Activated naive CD4-positive, alpha-beta T cell treated with anti-CD3 and anti-CD28 coated beads, Interleukin-2, amount 10 ng/mL, durations not matched to agents 7 days and 5 days (primary cell): ENCODE data around the gene CEACAM1.
"Not testable (repeated sequence)": the region's sequence is repeated elsewhere in the genome, so short reads cannot be mapped to it uniquely, and the experiment has no call there.

Experiments
- CTCF ChIA-PET: fragments of 350-600 bp; sonication (Branson Sonifier 250); formaldehyde crosslinking; loops from one replicate; lab custom pipeline; 2021; ENCODE audit warnings: antibody characterized with exemption; lab: Charles Lee
- DNase-seq: peaks from one replicate; pipeline ENCODE4 v3.0.0-alpha.2; 2020
- H3K27ac Mint-ChIP-seq: one replicate; pipeline ENCODE4 v1.8.0; 2021; ENCODE audit warnings: mild to moderate bottlenecking, moderate library complexity, mixed read lengths
- H3K27me3 Mint-ChIP-seq: one replicate; pipeline ENCODE4 v1.8.0; 2021; ENCODE audit warnings: mild to moderate bottlenecking, mixed read lengths
- H3K36me3 Mint-ChIP-seq: one replicate; pipeline ENCODE4 v1.8.0; 2021; ENCODE audit warnings: mixed read lengths
- H3K4me1 Mint-ChIP-seq: one replicate; pipeline ENCODE4 v1.8.0; 2021; ENCODE audit warnings: mixed read lengths
- H3K4me3 Mint-ChIP-seq: one replicate; pipeline ENCODE4 v1.8.0; 2021; ENCODE audit warnings: mild to moderate bottlenecking, moderate library complexity, mixed read lengths
- H3K9me3 Mint-ChIP-seq: one replicate; pipeline ENCODE4 v1.8.0; 2021; ENCODE audit warnings: mixed read lengths

Gene CEACAM1

GRCh38 chr19:42471554-42472249 lies 56.6 kb downstream of the CEACAM1 start:
- no peak overlapping the region for H3K27ac Mint-ChIP-seq
- no peak overlapping the region for H3K4me3 Mint-ChIP-seq
- no peak for DNase-seq
- no peaks in the 10 kb centered on the region for H3K9me3 Mint-ChIP-seq
- peaks cover 20% of the 10 kb centered on the region for H3K4me1 Mint-ChIP-seq
- H3K36me3 Mint-ChIP-seq: no peaks in the 10 kb centered on the region
- CTCF ChIA-PET: interaction anchor here (1.4 kb wide), 1 partner anchor 20 kb away, joined by 4 read pairs; no protein-coding TSS in a partner anchor
- H3K27me3 Mint-ChIP-seq: peaks cover 25% of the 10 kb centered on the region

GRCh38 chr19:42469311-42470235 lies 58.7 kb downstream of the CEACAM1 start:
- H3K9me3 Mint-ChIP-seq: no peaks in the 10 kb centered on the region
- DNase-seq: no peak
- peaks cover 29% of the 10 kb centered on the region for H3K4me1 Mint-ChIP-seq
- no peak overlapping the region for H3K27ac Mint-ChIP-seq
- peaks cover 19% of the 10 kb centered on the region for H3K27me3 Mint-ChIP-seq
- H3K36me3 Mint-ChIP-seq: no peaks in the 10 kb centered on the region
- H3K4me3 Mint-ChIP-seq: no peak overlapping the region
- CTCF ChIA-PET: interaction anchor here (0.6 to 2.1 kb wide), 6 partner anchors 18 to 61 kb away, joined by 3 to 6 read pairs (median 4); partner anchors contain the start of gene CEACAM1

GRCh38 chr19:42468273-42468796 lies 59.9 kb downstream of the CEACAM1 start:
- H3K36me3 Mint-ChIP-seq: no peaks in the 10 kb centered on the region
- H3K4me3 Mint-ChIP-seq: no peak overlapping the region
- H3K27me3 Mint-ChIP-seq: peaks cover 16% of the 10 kb centered on the region
- no peak overlapping the region for H3K27ac Mint-ChIP-seq
- no peaks in the 10 kb centered on the region for H3K9me3 Mint-ChIP-seq
- H3K4me1 Mint-ChIP-seq: peaks cover 29% of the 10 kb centered on the region
- DNase-seq: no peak
- CTCF ChIA-PET: interaction anchor here (1.3 to 1.6 kb wide), 2 partner anchors 18 to 60 kb away, joined by 3 to 6 read pairs; partner anchors contain the start of gene CEACAM1

GRCh38 chr19:42467183-42467760 lies 61.0 kb downstream of the CEACAM1 start:
- Mint-ChIP-seq H3K4me1 (peaks cover 29% of the 10 kb centered on the region), H3K9me3 (no peaks in the 10 kb centered on the region), H3K4me3 (no peak overlapping the region), H3K36me3 (no peaks in the 10 kb centered on the region), H3K27me3 (peaks cover 11% of the 10 kb centered on the region), H3K27ac (no peak overlapping the region)
- CTCF ChIA-PET: interaction anchor here (0.9 to 1.6 kb wide), 5 partner anchors 16 to 168 kb away, joined by 3 to 6 read pairs (median 3); partner anchors contain the start of gene CEACAM1
- no peak for DNase-seq

- Mint-ChIP-seq H3K9me3 (no peaks in the 10 kb centered on the region), H3K4me3 (no peak overlapping the region), H3K27me3 (peaks cover 8% of the 10 kb centered on the region), H3K27ac (no peak overlapping the region), H3K36me3 (no peaks in the 10 kb centered on the region), H3K4me1 (peaks cover 29% of the 10 kb centered on the region)
- CTCF ChIA-PET: interaction anchor here (0.8 to 1.6 kb wide), 8 partner anchors 11 to 168 kb away, joined by 3 to 6 read pairs (median 4); partner anchors contain the start of gene CEACAM1
- DNase-seq: no peak
Observed at GRCh38 chr19:42466521-42467182, 61.6 kb downstream of the CEACAM1 start.

GRCh38 chr19:42465827-42466280 lies 62.4 kb downstream of the CEACAM1 start:
- no peaks in the 10 kb centered on the region for H3K36me3 Mint-ChIP-seq
- peaks cover 6% of the 10 kb centered on the region for H3K27me3 Mint-ChIP-seq
- H3K27ac Mint-ChIP-seq: no peak overlapping the region
- no peak for DNase-seq
- CTCF ChIA-PET: interaction anchor here (0.8 to 1.4 kb wide), 4 partner anchors 10 to 62 kb away, joined by 3 to 5 read pairs (median 4); partner anchors contain the start of gene CEACAM1
- H3K4me1 Mint-ChIP-seq: peaks cover 29% of the 10 kb centered on the region
- no peaks in the 10 kb centered on the region for H3K9me3 Mint-ChIP-seq
- no peak overlapping the region for H3K4me3 Mint-ChIP-seq

GRCh38 chr19:42461700-42462324 lies 66.5 kb downstream of the CEACAM1 start:
- H3K36me3 Mint-ChIP-seq: no peaks in the 10 kb centered on the region
- no peaks in the 10 kb centered on the region for H3K27me3 Mint-ChIP-seq
- CTCF ChIA-PET: interaction anchor here (1.1 kb wide), 1 partner anchor 11 kb away, joined by 4 read pairs; no protein-coding TSS in a partner anchor
- no peak for DNase-seq
- no peaks in the 10 kb centered on the region for H3K9me3 Mint-ChIP-seq
- H3K4me1 Mint-ChIP-seq: peaks cover 10% of the 10 kb centered on the region
- H3K27ac Mint-ChIP-seq: no peak overlapping the region
- no peak overlapping the region for H3K4me3 Mint-ChIP-seq

- H3K27ac Mint-ChIP-seq, H3K36me3 Mint-ChIP-seq, H3K27me3 Mint-ChIP-seq, CTCF ChIA-PET, H3K4me3 Mint-ChIP-seq, H3K9me3 Mint-ChIP-seq, DNase-seq, H3K4me1 Mint-ChIP-seq: not testable (repeated sequence)
Observed at GRCh38 chr19:42461231-42461630, 67.0 kb downstream of the CEACAM1 start.

- Mint-ChIP-seq H3K27me3 (peaks cover 7% of the 10 kb centered on the region), H3K36me3 (no peaks in the 10 kb centered on the region), H3K9me3 (no peaks in the 10 kb centered on the region), H3K27ac (no peak overlapping the region), H3K4me3 (no peak overlapping the region), H3K4me1 (peaks cover 14% of the 10 kb centered on the region)
- no peak for DNase-seq
- CTCF ChIA-PET: interaction anchor here (1.0 kb wide), 1 partner anchor 10 kb away, joined by 4 read pairs; no protein-coding TSS in a partner anchor
Observed at GRCh38 chr19:42459926-42460325, 68.4 kb downstream of the CEACAM1 start.
